Osteocyte (in vitro differentiated cells): ENCODE data around the gene LDB2. TPM values are rescaled to one million over a fixed set of nuclear protein-coding genes. Genes with fewer than 3 reads are reported as not detected.

Experiments
- DNase-seq: peaks from one replicate; pipeline ENCODE4 v3.0.0; 2021; ENCODE audit warnings: mixed read lengths; ENCODE audit not compliant: unreplicated experiment; ENCODE audit errors: extremely low spot score
- H3K27ac Mint-ChIP-seq: one replicate; pipeline ENCODE4 v1.8.0; 2021; ENCODE audit warnings: mild to moderate bottlenecking, mixed read lengths; ENCODE audit not compliant: unreplicated experiment
- H3K27me3 Mint-ChIP-seq: one replicate; pipeline ENCODE4 v1.8.0; 2021; ENCODE audit warnings: mixed read lengths; ENCODE audit not compliant: unreplicated experiment
- H3K36me3 Mint-ChIP-seq: one replicate; pipeline ENCODE4 v1.8.0; 2021; ENCODE audit warnings: mixed read lengths; ENCODE audit not compliant: unreplicated experiment
- H3K4me1 Mint-ChIP-seq: one replicate; pipeline ENCODE4 v1.8.0; 2021; ENCODE audit warnings: mixed read lengths; ENCODE audit not compliant: unreplicated experiment
- H3K4me3 Mint-ChIP-seq: one replicate; pipeline ENCODE4 v1.8.0; 2021; ENCODE audit warnings: mild to moderate bottlenecking, moderate library complexity, mixed read lengths; ENCODE audit not compliant: unreplicated experiment
- H3K9me3 Mint-ChIP-seq: one replicate; pipeline ENCODE4 v1.8.0; 2021; ENCODE audit warnings: mixed read lengths; ENCODE audit not compliant: unreplicated experiment
- CTCF ChIP-seq: fragments of 200-600 bp; sonication (generic); IDR thresholded peaks from 2 replicates; pipeline ENCODE4 v1.5.0; 2021; ENCODE audit warnings: antibody characterized with exemption, mild to moderate bottlenecking, moderate library complexity
- total RNA-seq: library from RNA; stranded (reverse); gene quantifications from 2 replicates; pipeline ENCODE4 v1.2.1, GENCODE V29; 2021

The LDB2 gene
- total RNA-seq, 1 donor from 2014 or later = 8.7 TPM

GRCh38 chr4:16714191-16714590 is 184.3 kb downstream of the LDB2 start:
- DNase-seq = no peak
- H3K36me3 Mint-ChIP-seq = peaks cover 4% of the 10 kb centered on the region
- H3K4me1 Mint-ChIP-seq = peaks cover 5% of the 10 kb centered on the region
- no peaks in the 10 kb centered on the region for H3K27me3 Mint-ChIP-seq
- peaks cover 11% of the 10 kb centered on the region for H3K9me3 Mint-ChIP-seq
- TF ChIP-seq CTCF = no peak
- no peak overlapping the region for H3K4me3 Mint-ChIP-seq
- no peak overlapping the region for H3K27ac Mint-ChIP-seq

GRCh38 chr4:16713696-16714095 is 184.7 kb downstream of the LDB2 start:
- TF ChIP-seq CTCF = no peak
- H3K27ac Mint-ChIP-seq = no peak overlapping the region
- no peaks in the 10 kb centered on the region for H3K27me3 Mint-ChIP-seq
- H3K36me3 Mint-ChIP-seq = peaks cover 4% of the 10 kb centered on the region
- no peak for DNase-seq
- peaks cover 11% of the 10 kb centered on the region for H3K9me3 Mint-ChIP-seq
- H3K4me3 Mint-ChIP-seq = no peak overlapping the region
- H3K4me1 Mint-ChIP-seq = peaks cover 5% of the 10 kb centered on the region

DNA sequence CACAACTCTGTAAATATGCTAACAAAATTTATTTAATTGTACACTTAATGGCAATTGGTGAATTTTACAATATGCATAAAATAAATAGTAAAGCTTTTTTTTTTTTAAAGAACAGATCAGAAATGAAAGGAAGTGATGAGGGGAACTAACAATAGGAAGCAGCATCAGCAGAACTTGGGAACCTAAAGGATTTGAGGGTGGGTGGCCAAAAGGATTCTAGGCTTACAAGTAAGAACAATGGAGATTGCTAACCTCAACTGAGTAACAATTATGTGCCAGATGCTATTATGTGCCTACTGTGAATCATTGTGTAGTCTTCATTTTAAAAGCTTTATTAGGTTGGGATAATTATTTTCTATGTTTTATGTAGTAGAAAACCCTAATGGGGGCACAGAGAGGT is 185.2 kb downstream of the LDB2 start:
- no peak for TF ChIP-seq CTCF

DNA sequence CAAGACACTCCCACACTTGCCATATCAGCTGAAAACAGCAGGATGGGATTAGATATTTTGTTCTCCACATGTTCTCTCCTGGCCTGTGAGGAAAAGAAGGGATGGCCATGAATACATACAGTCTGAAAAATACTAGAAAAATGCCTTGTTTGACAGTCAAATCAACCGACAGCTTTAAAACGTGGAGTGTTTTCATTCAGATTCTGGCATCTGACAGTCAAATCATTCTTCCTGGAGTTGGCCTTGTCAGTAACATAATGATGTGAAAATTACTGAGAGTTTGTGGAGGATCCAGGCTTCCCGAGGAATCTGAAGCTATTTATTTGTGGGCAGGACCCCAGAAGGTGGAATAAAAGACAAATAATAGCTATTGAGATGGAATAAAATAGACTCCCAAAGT is 188.2 kb downstream of the LDB2 start:
- no peak for DNase-seq
- H3K36me3 Mint-ChIP-seq = peaks cover 2% of the 10 kb centered on the region
- peaks cover 16% of the 10 kb centered on the region for H3K4me1 Mint-ChIP-seq
- H3K9me3 Mint-ChIP-seq = peaks cover 5% of the 10 kb centered on the region
- no peak for TF ChIP-seq CTCF
- H3K27me3 Mint-ChIP-seq = no peaks in the 10 kb centered on the region
- H3K4me3 Mint-ChIP-seq = no peak overlapping the region
- H3K27ac Mint-ChIP-seq = no peak overlapping the region

More for the DNA sequence above, 185.2 kb downstream of the LDB2 start:
- peaks cover 5% of the 10 kb centered on the region for H3K4me1 Mint-ChIP-seq
- H3K27me3 Mint-ChIP-seq = no peaks in the 10 kb centered on the region
- H3K27ac Mint-ChIP-seq = no peak overlapping the region
- H3K4me3 Mint-ChIP-seq = no peak overlapping the region
- peaks cover 11% of the 10 kb centered on the region for H3K9me3 Mint-ChIP-seq
- H3K36me3 Mint-ChIP-seq = peaks cover 4% of the 10 kb centered on the region
- DNase-seq = no peak

DNA sequence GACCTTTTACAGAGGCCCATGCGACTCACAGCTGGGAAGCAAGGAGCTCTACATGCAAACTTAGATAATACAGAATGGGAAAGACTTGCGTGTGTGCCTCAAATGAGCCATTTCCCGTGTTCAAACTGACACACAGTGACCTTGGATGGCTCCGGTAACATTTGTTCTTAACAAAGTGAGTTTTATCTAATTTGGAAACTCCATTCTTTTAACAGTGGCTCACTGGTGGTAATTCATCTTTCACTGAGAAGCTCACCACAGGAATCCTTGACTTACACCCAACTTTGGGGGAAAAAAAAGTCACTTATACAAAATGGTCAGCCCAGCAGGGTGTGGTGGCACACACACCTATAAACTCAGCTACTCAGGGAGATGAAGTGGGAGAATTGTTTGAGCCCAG is 190.6 kb downstream of the LDB2 start:
- H3K27ac Mint-ChIP-seq = no peak overlapping the region
- no peak for TF ChIP-seq CTCF
- DNase-seq = no peak
- peaks cover 1% of the 10 kb centered on the region for H3K9me3 Mint-ChIP-seq
- peaks cover 17% of the 10 kb centered on the region for H3K4me1 Mint-ChIP-seq
- H3K36me3 Mint-ChIP-seq = no peaks in the 10 kb centered on the region
- no peak overlapping the region for H3K4me3 Mint-ChIP-seq
- H3K27me3 Mint-ChIP-seq = no peaks in the 10 kb centered on the region
